GM08714 (cell line): ENCODE results near the gene EEIG2.
A peak's percentile ranks its signal among the peaks of the same experiment; 100 is the strongest.
"Not testable (repeated sequence)": the region's sequence is repeated elsewhere in the genome, so short reads cannot be mapped to it uniquely, and the experiment has no call there.

Experiments
- H3K4me3 ChIP-seq: fragments of 200-500 bp; sonication (Bioruptor generic); 2 replicates; pipeline ENCODE4 v1.5.1; 2014; ENCODE audit warnings: mild to moderate bottlenecking, low read length, inconsistent platforms
- ZNF274 ChIP-seq: IDR thresholded peaks from 2 replicates; pipeline ENCODE4 v1.6.1; 2012; ENCODE audit warnings: mild to moderate bottlenecking, low read depth, low read length

Gene EEIG2

DNA sequence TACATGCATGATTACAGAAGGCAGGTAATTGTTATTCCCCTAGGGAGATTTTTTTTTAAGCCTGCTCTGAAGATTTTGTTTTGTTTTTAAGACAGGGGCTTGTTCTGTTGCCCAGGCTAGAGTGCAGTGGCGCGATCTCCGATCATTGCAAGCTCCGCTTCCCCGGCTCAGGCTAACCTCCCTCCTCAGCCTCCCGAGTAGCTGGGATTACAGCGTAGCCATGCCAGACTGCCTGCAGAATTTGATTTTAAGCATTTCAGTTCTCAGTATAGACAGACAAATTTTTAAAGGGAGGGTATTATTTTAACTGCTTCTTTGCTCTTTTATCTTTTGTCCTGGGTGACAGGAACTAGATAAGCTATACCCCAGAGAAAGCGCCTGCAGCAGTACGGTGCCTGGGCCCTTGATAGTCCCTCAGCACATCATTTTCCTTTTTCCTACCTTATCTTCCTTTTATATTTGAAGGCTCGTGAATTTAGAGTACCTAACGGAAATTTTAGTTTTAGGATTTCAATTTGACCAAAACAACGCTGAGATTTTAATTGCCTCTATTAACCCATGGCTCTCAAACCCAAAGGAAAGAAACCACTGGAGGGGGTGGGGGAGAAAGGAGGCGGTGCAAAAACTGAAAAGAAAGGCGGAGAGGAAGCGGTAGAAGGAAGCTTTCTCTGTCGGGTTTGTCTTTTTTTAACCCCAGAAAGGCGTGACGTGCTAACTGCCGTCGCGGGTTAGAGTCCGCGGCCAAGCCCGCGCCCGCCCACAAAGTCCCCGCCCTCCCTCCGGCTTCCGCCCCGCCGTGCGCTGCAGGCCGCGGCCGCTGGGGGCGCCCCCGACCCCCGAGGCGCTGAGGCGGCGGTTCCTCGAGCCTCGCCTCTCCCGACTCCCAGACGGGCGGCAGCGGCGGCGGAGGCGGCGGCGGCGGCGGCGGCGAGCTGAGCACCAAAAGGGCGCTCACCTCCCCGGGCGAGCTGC is at the start of gene EEIG2:
EEIG2 (plus strand) TSS at position 886 of the 972 bp plus-strand sequence. CDS start 329 bp downstream, outside the sequence.
- H3K4me3 ChIP-seq, result peak within 1 kb of the TSS; percentile 57
- no peak for TF ChIP-seq ZNF274

DNA sequence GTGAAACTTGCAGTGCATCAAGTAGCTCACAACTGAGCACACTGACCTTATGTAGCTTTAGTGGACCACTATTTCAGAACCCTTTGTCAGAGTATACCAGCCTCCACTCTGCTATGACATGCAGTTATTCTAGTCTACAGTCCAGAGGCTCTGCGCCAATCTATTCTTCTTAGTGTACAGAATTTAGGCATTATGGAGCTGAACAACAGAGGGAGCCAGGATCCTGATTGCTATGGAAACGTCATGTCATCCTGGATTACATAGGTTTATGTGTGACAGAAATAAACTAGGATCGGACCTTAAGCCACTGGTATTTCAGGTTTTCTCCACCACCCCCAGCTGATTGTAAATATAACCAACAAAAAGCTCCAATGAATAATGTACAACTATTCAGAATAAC is 48.1 kb upstream of the EEIG2 start:
- H3K4me3 ChIP-seq, result no peak overlapping the region
- TF ChIP-seq ZNF274, result no peak

DNA sequence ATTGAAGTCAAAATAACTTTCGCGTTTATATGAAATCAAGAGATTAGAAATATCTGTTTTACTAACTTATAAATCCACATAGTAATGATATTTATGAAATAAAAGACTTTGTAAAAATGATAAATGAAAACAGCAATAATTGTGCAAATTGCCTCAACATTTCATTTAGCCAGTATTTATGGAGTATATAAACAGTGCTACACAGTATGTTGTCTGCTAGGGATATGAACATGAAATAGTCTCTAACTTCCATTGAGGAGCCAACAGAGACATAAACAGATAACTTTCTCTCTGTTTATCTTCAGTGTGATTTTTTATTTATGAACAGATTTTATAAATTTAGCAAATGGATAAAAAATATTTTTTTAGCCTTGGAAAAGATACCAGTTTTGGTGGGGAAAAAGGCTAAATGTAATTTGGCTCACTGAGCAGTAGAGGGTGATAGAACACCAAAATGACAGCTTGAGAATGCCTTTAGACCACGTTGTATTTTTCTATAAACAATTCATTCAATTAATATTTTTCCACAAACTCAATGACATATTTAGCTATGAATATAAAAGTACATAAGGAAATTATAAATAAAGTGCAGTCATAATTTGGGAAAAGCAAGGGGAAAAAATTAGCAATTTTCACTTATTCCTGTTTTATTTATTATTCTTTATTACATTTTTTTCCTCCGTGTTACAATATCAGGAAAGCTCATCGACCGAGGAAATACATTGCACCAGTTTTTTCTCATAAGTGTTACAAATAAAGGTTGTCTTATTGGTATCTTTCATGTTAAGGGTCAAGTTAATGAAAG is 47.5 kb upstream of the EEIG2 start:
- H3K4me3 ChIP-seq, result no peak overlapping the region
- TF ChIP-seq ZNF274, result no peak

DNA sequence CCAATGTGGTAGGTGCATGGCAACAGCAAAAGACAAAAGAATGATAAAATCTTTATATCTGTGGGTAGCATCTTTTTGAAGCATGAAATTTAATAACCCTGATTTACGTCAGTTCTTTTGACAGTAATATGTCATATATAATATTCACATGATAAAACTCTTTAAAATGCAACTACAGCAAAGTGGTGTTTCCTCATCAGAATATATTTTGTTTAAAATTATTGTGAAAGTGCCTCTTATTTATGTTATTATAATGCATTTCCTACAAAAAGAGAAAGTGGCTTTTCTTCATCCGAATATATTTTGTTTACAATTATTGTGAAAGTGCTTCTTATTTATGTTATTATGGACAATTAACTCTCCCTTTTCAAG is 46.9 kb upstream of the EEIG2 start:
- TF ChIP-seq ZNF274, result no peak
- H3K4me3 ChIP-seq, result no peak overlapping the region

DNA sequence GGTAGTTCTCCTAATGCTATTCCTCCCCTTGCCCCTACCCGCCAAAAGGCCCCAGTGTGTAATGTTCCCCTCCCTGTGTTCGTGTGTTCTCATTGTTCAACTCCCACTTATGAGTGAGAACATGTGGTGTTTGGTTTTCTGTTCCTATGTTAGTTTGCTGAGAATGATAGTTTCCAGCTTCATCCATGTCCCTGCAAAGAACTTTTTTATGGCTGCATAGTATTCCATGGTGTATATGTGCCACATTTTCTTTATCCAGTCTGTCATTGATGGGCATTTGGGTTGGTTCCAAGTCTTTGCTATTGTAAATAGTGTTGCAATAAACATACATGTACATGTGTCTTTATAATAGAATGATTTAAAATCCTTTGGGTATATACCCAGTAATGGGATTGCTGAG is 46.0 kb upstream of the EEIG2 start:
- H3K4me3 ChIP-seq, result not testable (repeated sequence)

DNA sequence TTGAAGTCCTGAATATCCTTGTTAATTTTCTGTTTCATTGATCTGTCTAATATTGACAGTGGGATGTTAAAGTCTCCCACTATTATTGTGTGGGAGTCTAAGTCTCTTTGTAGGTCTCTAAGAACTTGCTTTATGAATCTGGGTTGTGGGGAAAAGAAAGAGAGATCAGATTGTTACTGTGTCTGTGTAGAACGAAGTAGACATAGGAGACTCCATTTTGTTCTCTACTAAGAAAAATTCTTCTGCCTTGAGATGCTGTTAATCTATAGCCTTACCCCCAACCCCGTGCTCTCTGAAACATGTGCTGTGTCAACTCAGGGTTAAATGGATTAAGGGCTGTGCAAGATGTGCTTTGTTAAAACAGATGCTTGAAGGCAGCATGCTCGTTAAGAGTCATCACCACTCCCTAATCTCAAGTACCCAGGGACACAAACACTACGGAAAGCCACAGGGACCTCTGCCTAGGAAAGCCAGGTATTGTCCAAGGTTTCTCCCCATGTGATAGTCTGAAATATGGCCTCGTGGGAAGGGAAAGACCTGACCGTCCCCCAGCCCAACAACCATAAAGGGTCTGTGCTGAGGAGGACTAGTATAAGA is 42.5 kb upstream of the EEIG2 start:
- H3K4me3 ChIP-seq, result not testable (repeated sequence)

DNA sequence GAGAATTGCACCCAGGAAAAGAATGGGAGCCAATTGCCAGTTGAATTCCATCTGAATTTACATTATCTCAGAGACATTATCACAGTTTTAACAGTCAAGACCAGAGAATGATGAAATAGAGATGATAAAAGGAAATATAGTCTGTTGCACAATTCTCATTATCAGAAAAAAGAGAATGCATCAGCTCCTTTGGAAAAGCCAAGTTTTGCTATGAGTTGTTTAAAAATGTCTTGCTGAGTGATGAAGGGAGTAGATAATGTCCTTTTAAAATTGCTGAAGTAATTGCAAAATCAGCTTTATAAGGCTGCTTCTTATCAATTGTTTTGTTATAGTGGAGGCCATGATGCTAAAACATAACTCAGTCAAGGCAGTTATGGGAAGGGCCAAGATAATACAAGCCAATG is 37.9 kb upstream of the EEIG2 start:
- no peak for TF ChIP-seq ZNF274
- no peak overlapping the region for H3K4me3 ChIP-seq

DNA sequence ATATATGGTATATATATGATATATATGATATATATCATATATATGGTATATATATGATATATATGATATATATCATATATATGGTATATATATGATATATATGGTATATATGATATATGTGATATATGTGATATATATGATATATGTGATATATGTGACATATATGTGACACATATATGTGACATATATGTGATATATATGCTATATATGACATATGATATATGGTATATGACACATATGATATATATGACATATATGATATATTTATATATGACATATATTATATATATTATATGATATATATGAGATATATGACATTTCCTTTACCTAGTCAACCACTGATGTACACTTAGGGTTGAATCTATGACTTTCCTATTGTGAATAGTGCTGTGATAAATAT is 36.1 kb upstream of the EEIG2 start:
- H3K4me3 ChIP-seq, result no peak overlapping the region
- TF ChIP-seq ZNF274, result no peak

DNA sequence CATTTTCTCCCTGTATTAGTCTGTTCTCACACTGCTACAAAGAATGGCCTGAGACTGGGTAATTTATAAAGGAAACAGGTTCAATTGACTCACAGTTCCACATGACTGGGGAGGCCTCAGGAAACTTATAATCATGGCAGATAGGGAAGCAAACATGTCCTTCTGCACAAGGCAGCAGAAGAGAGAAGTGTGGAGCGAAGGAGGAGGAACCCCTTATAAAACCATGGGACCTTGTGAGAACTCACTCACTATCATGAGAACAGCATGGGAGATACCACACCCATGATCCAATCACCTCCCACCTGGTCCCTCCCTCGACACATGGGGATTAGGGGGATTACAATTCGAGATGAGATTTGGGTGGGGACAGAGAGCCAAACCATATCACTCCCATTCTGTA is 35.2 kb upstream of the EEIG2 start:
- H3K4me3 ChIP-seq, result no peak overlapping the region
- TF ChIP-seq ZNF274, result no peak

DNA sequence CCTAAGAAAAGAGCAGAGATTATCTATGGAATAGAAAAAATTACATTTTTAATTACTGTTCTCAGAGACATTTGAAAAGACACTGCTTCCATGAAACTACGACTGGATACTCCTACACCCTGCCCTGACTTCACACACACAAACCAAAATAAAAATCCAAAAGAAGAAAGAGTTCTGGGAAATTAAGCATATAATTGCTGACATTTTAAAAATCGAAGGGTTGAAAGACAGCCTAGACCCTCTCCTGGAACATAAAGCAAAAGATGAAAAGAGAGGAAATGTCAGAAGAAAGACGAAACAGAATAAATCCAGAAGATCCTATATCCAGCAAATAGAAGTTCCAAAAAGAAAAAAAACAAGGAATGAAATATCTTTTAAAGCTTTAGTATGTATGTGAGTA is 32.8 kb upstream of the EEIG2 start:
- H3K4me3 ChIP-seq, result no peak overlapping the region

DNA sequence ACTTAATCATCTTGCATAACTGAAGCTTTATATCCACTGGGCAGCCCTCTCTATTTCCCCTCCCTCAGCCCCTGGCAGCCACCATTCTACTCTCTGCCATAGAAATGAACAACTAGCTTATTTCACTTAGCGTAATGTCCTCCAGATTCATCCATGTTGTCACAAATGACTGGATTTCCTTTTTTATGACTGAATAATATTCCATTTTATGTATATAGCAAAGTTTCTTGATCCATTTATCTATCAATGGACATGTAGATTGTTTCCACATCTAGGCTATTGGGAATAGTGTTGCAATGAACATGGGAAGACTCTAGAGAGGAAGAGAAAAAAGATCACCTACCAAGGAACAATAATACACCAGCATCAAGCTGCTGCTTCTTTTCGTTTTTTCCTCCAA is 32.1 kb upstream of the EEIG2 start:
- TF ChIP-seq ZNF274, result no peak
- no peak overlapping the region for H3K4me3 ChIP-seq

More for the DNA sequence above, 32.8 kb upstream of the EEIG2 start:
- TF ChIP-seq ZNF274, result no peak

DNA sequence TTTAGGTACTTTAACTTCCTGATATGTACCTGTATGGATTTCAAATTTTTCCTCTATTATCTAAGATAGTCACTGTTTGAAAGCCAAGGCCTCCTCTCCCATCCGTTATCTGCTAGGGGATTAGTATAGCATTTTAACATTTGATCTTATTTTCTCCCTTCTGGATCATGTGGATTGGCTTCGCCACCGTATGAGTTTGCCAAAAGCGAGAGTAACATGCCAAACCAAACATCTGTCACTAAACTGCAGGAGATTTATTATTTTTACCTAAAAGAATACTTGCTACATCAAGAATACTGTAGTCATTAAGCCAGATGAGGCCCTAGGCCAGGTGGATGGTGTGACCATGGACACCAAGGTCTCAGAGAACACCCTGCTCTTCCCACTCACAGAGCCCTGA is 28.5 kb upstream of the EEIG2 start:
- no peak for TF ChIP-seq ZNF274
- no peak overlapping the region for H3K4me3 ChIP-seq

DNA sequence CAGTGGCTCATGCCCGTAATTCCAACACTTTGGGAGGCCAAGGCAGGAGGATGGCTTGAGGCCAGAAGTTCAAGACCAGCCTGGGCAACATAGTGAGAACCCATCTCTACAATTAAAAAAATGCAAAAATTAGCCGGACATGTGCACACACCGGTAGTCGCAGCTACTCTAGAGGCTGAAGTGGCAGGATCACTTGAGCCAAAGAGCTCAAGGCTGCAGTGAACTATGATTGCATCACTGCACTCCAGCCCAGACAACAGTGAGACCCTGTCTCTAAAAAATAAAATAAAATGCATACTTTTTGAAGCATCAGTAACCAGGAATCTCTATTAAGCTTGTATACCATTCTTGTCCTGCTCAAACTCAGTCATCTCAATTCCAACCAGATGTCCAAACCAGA is 27.2 kb upstream of the EEIG2 start:
- H3K4me3 ChIP-seq, result no peak overlapping the region
- no peak for TF ChIP-seq ZNF274

DNA sequence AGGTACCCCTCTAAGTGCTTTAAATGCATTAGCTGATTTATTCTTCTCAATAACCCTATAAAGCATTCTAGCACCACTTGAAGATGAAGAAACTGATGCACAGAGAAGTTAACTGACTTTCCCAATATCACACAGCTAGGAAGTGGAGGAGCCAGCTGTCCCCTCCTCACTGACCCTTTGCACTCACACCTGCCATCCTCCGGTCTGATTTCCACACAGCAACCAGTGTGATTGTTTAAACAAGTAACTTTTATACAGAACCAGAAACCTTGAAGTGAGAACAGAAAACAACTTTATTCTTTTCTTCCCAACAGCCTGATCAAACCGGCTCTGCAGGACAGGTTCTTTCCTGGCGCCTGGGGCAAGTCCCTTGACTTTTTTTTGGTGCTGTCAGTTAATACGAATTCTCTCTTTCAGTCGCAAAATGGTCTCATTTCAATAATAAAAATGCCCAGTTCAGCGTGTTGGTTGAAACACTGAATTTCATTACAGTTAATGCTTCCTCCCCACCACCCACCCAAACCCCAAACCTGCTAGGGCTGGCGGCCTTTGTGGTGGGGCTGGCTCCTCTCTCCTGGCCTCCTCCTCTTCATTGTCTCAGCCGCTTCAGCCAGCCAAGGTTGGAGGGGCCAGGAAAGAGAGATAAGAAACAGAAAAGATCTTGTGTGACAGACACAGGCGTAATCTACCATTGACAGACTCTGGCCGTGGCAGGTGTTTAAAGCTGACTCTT is 26.4 kb upstream of the EEIG2 start:
- no peak overlapping the region for H3K4me3 ChIP-seq
- TF ChIP-seq ZNF274, result no peak
